ENCODE results near the gene ASIC4. TPM values are rescaled to one million over a fixed set of nuclear protein-coding genes. Genes with fewer than 3 reads are reported as not detected.

The ASIC4 gene
- total RNA-seq, 3 donors from 2014 or later, result 0.08 TPM; not detected in 2

DNA sequence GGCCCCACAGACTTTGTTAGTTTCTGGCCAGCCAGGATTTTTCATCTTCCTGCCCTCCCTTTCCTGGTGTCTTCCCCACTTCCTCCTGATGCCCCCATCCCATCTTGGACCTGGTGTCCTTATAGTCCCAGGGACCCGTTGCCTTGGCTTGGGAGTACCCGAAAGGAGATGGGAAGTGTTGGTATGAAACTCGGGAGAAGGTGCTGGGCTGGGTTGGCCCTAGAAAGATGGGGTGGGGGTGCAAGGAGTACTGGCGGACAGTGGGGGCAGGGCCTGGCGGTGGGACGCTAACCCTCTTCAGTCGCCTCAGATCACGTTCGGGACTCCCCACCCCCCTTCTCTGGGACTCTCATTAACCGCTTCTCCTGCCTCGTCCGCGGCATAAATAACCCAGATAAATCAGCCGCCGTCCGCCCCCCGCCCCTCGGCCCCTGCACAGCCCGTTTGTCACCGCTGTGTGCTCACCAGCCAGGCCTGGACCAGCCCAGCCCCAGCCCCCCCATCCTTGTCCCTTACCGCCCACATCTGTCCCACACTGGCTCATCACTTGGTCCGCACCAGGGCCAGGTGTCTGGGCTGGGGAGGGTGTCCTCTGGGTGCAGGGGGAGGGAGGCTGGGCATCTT, 3.7 kb upstream of the ASIC4 start:
- ATAC-seq, result no peak
- Mint-ChIP-seq H3K27me3 (ENCODE audit: low read depth) (peaks cover 57% of the 10 kb centered on the region), H3K4me1 (ENCODE audit: low read depth) (peaks cover 25% of the 10 kb centered on the region), H3K9me3 (no peaks in the 10 kb centered on the region), H3K36me3 (ENCODE audit: insufficient read depth) (peaks cover 11% of the 10 kb centered on the region), H3K4me3 (no peak overlapping the region)
- DNase-seq, result no peak

DNA sequence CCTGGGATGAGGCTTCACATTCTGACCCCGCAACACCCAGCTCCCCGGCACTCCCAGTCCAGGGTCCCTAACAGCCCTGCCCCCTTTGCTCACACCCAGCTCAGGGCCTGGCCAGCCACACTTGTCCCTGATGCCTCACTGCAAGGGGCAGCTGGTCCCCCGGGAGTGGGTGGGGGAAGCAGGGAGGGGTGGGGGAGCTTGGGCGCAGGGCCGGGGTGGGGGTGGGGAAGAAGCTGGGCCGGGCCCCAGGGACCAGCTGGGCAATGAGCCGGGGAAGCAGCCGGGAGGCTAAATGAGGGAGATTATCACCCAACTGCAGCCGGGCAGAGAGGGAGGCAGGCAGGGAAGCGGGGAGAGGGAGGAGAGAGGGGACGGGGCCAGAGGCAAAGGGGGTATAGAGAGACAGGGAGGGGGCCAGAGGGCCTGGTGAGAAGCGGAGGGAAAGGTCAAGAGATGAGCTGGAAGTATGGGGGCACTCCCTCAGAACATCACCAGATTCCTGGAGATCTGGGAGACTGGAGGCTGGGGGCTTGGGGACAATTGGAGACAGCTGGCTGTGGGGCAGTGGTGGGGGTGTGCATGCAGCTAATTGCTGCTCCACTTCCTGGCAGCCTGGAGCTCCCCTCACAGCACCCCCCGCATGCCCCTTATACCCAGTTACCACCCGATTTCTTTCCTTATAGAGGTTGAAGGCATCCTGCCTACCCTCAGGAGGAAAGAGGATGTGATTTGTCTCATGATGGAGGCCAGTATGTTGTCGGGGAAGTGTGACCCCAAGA, 2.5 kb upstream of the ASIC4 start:
- DNase-seq, result no peak
- H3K9me3 Mint-ChIP-seq, result no peaks in the 10 kb centered on the region
- no peak for ATAC-seq
- peaks cover 25% of the 10 kb centered on the region for H3K4me1 Mint-ChIP-seq (ENCODE audit: low read depth)
- peaks cover 68% of the 10 kb centered on the region for H3K27me3 Mint-ChIP-seq (ENCODE audit: low read depth)
- peaks cover 4% of the 10 kb centered on the region for H3K36me3 Mint-ChIP-seq (ENCODE audit: insufficient read depth)
- H3K4me3 Mint-ChIP-seq, result no peak overlapping the region

DNA sequence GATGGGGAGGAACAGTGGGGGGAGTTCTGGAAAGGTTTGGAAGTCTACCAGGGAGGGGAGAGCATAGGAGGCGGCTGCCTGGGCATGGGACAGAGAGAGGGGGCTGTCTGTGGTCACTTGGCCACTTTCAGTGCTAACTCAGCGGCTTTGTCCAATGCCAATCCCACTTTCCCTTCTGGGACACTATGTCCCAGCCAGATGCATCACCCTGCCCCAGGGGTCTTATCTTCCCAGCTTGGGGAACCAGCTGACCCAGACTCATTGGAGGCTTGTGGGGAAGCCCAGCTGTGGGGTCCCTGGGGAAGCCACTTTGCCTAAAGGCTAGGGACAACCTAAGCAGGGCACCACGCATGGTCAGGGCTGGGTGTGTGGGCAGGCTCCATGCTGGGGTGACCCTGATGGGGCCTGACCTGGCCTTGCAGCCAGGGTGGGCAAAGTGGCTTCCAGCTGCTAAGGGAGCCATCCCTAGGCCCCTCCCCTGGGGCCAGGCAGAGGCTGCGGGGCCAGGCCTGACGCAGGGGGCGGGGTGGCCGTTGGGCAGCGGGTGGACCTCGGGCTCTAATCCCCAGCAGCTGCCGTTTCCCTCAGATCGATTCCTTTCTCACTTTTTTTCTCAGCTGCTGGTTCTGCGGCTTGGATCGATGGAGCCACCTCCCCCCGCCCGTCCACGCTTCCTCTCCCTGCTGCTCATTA, 1.6 kb upstream of the ASIC4 start:
- no peaks in the 10 kb centered on the region for H3K36me3 Mint-ChIP-seq (ENCODE audit: insufficient read depth)
- H3K4me3 Mint-ChIP-seq, result no peak overlapping the region
- H3K4me1 Mint-ChIP-seq (ENCODE audit: low read depth), result peaks cover 25% of the 10 kb centered on the region
- no peaks in the 10 kb centered on the region for H3K9me3 Mint-ChIP-seq
- peaks cover 74% of the 10 kb centered on the region for H3K27me3 Mint-ChIP-seq (ENCODE audit: low read depth)
- no peak for ATAC-seq
- DNase-seq, result no peak

DNA sequence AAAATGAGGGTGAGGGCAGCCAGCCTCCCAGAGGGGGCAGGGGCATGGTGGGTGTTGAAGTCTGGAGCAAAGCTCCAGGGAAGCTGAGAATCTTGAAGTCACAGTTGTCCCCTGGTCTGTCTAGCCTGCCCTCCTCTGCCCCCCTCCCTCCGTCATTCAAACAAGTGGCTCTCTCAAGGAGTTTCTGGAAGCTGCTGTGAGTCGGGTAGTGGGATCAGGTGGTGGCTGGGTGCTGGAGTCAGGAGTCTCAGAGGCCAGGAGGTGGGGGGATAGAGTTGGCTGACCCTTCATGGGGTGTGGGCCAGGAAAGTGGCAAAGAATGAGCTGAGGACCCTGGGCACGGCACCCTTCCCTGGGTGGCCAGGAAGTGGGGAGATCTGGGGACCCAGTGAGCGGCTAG, 495 bp upstream of the ASIC4 start:
- DNase-seq (no peak), ATAC-seq (peak in 1 of 2 donors; percentile 6)
- H3K4me1 Mint-ChIP-seq (ENCODE audit: low read depth), result peaks cover 25% of the 10 kb centered on the region
- no peaks in the 10 kb centered on the region for H3K9me3 Mint-ChIP-seq
- H3K36me3 Mint-ChIP-seq (ENCODE audit: insufficient read depth), result no peaks in the 10 kb centered on the region
- peak overlapping the region; percentile 13 for H3K4me3 Mint-ChIP-seq
- H3K27me3 Mint-ChIP-seq (ENCODE audit: low read depth), result peaks cover 83% of the 10 kb centered on the region

DNA sequence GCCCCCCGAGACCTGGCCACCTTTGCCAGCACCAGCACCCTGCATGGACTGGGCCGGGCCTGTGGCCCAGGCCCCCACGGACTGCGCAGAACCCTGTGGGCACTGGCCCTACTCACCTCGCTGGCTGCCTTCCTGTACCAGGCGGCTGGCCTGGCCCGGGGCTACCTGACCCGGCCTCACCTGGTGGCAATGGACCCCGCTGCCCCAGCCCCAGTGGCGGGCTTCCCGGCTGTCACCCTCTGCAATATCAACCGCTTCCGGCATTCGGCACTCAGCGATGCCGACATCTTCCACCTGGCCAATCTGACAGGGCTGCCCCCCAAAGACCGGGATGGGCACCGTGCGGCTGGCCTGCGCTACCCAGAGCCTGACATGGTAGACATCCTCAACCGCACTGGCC, 554 bp downstream of the ASIC4 start:
- H3K4me1 Mint-ChIP-seq (ENCODE audit: low read depth), result peaks cover 20% of the 10 kb centered on the region
- H3K27me3 Mint-ChIP-seq (ENCODE audit: low read depth), result peaks cover 87% of the 10 kb centered on the region
- ATAC-seq, result no peak

DNA sequence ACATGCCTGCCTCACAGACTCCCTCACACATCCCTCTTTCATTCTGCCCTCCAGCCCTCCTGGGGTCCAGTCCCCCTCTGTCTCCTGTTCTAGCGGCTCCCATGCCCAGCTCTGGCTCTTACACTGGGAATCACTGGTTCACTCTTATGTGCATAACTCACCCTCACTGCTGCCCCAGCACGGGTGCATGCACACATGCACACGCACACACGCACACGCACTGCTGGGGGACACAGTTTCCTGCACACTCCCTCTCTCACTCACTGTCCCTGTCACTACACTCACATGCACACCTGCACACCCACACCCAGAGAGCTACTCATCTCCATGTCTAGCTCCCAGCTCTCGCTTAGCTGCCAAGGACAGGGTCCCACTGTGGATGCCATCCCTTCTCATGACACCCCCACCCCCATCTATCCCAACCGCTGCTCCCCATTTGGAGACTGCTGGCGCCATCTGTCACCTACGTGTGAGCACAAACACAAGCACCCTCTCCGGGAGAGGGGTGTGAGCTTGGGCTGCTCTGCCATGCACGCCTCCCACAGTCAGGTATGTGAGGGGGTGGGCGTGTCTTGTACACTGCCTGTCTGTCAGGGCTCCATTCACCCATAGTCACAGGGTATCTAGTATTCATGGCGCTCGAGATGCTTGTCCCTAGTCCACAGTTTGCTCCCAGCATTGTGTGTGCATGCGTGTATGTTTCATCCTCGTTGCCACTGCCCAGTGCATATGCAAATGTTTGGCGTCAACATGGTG, 1.8 kb downstream of the ASIC4 start:
- H3K36me3 Mint-ChIP-seq (ENCODE audit: insufficient read depth), result no peaks in the 10 kb centered on the region
- H3K9me3 Mint-ChIP-seq, result no peaks in the 10 kb centered on the region
- ATAC-seq, result no peak
- peaks cover 14% of the 10 kb centered on the region for H3K4me1 Mint-ChIP-seq (ENCODE audit: low read depth)
- H3K27me3 Mint-ChIP-seq (ENCODE audit: low read depth), result peaks cover 86% of the 10 kb centered on the region
- H3K4me3 Mint-ChIP-seq, result no peak overlapping the region
- DNase-seq, result no peak

More for the DNA sequence above, 554 bp downstream of the ASIC4 start:
- no peak overlapping the region for H3K4me3 Mint-ChIP-seq
- H3K9me3 Mint-ChIP-seq, result no peaks in the 10 kb centered on the region
- no peak for DNase-seq
- H3K36me3 Mint-ChIP-seq (ENCODE audit: insufficient read depth), result no peaks in the 10 kb centered on the region

DNA sequence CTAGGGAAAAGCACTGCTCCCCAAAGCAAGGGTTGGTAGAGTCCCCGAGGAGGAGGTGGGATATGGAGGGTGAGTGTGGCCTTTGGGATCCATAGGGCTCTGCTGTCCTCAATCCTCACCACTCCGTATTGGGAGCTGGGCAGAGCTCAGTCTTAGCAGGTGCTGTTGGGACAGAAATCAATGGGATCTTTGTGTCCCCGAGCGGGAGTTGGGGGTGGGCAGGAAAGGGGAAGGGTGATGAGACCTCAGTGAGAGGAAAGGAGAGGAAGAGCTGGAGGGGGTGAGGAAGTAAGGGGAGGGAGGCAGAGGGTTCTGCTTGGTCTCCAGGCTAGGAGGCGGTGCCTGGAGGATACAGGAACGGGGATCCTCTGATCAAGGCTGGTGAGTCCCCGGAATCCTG, 2.6 kb downstream of the ASIC4 start:
- no peaks in the 10 kb centered on the region for H3K36me3 Mint-ChIP-seq (ENCODE audit: insufficient read depth)
- no peak overlapping the region for H3K4me3 Mint-ChIP-seq
- ATAC-seq, result no peak
- H3K4me1 Mint-ChIP-seq (ENCODE audit: low read depth), result peaks cover 19% of the 10 kb centered on the region
- DNase-seq, result no peak
- H3K27me3 Mint-ChIP-seq (ENCODE audit: low read depth), result peaks cover 87% of the 10 kb centered on the region
- no peaks in the 10 kb centered on the region for H3K9me3 Mint-ChIP-seq

DNA sequence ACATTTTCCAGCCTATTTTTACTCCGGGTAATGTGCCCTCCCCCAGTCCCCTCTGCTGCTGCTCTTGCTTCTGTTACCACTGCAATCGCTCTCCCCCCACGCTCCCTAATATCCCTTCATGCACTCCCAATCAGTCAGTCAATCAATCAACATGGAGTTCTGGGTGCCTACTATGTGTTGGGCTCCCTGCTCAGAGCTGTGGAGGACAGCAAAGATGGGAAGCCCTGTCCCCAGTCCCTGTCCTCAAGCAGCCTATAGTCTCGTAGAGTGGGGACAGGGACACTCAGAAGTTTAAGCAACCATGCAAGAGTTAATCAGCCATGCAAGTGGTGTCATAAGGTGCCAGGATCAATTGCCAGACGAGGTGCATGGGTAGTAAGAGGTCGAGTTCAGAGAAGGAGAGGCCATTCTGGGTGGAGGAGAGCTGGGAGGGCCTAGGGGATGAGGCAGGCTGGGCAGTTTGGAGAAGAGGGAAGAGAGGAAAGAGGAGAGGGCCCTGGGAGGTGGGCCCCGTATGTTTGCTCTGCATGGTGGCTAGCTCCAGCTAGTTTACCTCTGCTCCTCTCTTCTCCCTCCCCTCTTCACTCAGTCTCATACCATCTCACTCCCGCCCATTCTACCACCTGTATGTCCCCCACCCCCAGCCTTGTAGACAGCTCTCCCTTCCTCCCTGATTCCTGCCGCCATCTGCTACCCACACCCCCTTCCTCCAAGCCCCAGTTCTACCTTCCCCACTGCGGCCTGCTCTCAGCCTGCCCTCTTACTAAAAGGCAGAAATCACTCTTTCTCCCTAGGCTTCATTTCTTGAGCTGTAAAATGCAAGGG, 3.9 kb downstream of the ASIC4 start:
- H3K4me1 Mint-ChIP-seq (ENCODE audit: low read depth), result peaks cover 20% of the 10 kb centered on the region
- DNase-seq, result no peak
- H3K4me3 Mint-ChIP-seq, result no peak overlapping the region
- H3K27me3 Mint-ChIP-seq (ENCODE audit: low read depth), result peaks cover 81% of the 10 kb centered on the region
- no peaks in the 10 kb centered on the region for H3K9me3 Mint-ChIP-seq
- no peaks in the 10 kb centered on the region for H3K36me3 Mint-ChIP-seq (ENCODE audit: insufficient read depth)
- no peak for ATAC-seq

DNA sequence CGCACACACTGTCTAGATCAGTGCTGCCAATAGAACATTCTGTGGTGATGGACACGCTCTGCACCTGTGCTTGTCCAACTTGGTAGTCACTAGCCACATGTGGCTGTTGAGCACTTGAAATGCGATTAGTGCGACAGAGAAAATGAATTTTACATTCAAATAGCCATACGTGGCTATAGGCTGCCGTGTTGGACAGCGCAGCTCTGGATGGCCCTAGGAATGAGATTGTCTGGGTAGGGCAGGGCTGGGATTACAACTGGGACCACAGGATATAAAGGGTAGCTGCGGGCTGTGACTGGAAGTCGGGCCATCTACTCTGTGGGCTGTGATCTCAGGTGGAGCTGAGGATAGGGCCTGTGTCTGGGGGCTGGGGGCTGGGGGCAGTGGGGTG, 5.2 kb downstream of the ASIC4 start:
- Mint-ChIP-seq H3K4me1 (ENCODE audit: low read depth) (peaks cover 13% of the 10 kb centered on the region), H3K36me3 (ENCODE audit: insufficient read depth) (no peaks in the 10 kb centered on the region), H3K9me3 (no peaks in the 10 kb centered on the region), H3K4me3 (no peak overlapping the region), H3K27me3 (ENCODE audit: low read depth) (peaks cover 81% of the 10 kb centered on the region)
- no peak for ATAC-seq
- no peak for DNase-seq

DNA sequence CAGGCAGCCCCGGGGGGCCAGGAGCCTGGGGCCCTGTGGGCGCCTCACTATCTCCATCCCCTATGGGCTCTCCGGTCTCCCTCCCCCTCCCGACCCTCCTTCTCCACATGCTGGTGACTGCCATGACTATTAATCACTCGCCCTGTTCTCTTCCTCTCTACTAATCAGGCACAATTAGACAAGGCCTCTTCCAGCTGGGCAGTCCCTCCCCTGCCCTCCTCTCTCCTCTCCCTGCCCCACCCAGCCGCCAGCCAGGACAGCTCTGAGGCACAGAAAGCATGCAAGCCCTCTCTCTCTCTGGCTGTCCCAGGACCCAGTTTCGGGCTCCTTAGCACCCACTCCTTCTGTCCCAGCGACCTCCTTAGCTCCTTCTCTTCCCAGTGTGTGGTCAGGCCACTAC, 5.8 kb downstream of the ASIC4 start:
- DNase-seq (no peak), ATAC-seq (no peak)
- Mint-ChIP-seq H3K27me3 (ENCODE audit: low read depth) (peaks cover 83% of the 10 kb centered on the region), H3K36me3 (ENCODE audit: insufficient read depth) (no peaks in the 10 kb centered on the region), H3K4me3 (no peak overlapping the region), H3K4me1 (ENCODE audit: low read depth) (peaks cover 13% of the 10 kb centered on the region), H3K9me3 (no peaks in the 10 kb centered on the region)

DNA sequence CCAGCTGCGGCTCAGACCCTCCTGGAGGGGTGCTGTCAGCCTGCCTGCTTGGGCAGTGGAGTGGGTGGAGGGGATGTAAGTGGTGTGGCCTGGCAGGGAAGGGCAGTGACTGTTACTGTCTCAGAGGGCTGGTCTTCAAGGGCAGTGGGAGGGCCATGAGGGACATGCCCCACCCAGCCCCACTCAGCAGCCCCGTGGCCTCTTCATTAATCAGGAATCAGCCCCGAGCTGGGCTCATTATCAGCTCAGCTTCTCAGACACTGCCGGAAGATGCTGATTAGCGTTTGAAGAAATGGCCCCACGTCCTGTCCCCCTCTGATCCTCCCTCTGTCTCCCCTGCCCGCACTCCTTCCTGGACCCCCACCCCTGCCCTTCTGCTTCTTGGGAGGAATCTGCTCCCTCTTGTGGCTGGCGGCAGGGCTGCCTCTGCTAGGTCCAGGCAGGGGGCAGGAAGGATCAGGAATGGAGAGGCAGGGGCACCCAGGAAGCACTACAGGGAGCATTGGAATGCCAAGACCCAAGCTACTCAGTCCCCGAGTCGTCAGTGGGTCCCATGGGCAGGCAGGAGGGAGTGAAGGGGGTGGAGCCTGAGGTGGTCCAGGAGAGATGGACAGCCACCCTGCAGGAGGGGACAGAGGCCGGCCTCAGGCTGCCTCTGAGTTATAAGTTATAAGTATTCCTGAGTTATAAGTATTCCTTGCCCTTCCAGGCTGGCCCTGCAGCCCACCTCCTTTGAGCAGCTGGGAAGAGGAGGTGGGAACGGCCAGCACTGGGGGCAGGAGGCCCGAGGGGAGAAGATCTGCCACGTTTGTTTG, 7.0 kb downstream of the ASIC4 start:
- H3K27me3 Mint-ChIP-seq (ENCODE audit: low read depth), result peaks cover 83% of the 10 kb centered on the region
- DNase-seq, result no peak

DNA sequence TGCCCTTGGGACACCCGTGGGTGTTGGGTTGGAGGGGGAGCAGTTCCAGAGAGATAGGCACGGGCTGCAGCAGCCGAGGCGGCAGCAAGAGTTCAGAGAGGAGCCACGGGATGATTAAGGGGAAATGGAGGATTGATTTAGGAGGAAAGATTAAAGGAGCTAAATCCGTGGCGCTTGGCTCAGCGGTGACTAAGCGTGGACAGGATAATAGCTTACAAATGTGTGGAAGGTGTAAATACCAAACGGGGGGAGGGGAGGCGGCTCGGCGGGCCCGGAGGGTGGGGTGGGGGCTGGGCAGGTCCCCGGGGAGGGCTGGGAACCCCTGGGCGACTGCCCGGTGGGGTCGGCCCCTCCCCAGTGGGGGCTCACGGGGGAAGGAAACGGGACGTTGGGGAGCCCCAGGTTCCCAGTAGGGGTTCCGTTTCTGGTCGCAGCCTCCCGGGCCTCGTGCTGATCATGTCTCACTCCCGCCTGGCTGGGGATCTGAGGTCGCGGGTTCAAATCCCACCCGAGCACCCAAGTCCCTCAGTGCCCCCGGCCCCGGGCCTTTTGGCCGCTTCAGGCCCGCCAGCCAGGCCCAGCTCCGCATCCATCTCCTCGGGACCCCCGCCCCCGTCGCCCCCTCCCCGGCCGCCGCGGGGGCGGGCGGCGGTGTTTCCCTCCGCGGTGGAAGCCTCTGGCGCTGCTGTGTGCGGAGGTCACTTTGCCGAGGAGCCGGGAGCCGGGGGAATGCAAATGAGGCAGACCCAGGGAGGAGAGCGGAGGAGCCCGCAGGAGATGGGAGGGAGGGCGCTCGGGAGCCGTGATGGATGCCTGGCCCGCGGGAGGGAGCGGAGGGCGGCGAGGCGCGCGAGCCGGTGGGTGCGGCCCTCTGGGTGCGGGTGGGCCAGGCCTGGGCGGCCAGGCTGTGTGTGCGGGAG, 8.1 kb downstream of the ASIC4 start:
- peak; percentile 22 to 33 for ATAC-seq
- Mint-ChIP-seq H3K4me3 (no peak overlapping the region), H3K4me1 (ENCODE audit: low read depth) (peaks cover 13% of the 10 kb centered on the region), H3K36me3 (ENCODE audit: insufficient read depth) (no peaks in the 10 kb centered on the region), H3K9me3 (no peaks in the 10 kb centered on the region), H3K27me3 (ENCODE audit: low read depth) (peaks cover 82% of the 10 kb centered on the region)
- no peak for DNase-seq

More for the DNA sequence above, 7.0 kb downstream of the ASIC4 start:
- no peaks in the 10 kb centered on the region for H3K36me3 Mint-ChIP-seq (ENCODE audit: insufficient read depth)
- peaks cover 13% of the 10 kb centered on the region for H3K4me1 Mint-ChIP-seq (ENCODE audit: low read depth)
- no peak for ATAC-seq
- no peaks in the 10 kb centered on the region for H3K9me3 Mint-ChIP-seq
- H3K4me3 Mint-ChIP-seq, result no peak overlapping the region

Data from activated T-cell treated with anti-CD3 and anti-CD28 coated beads, Interleukin-2, amount 50 U/mL, for 4 hours (primary cell).